Chondrocyte (in vitro differentiated cells): Measurements from ENCODE around the gene MEA1. TPM values are rescaled to one million over a fixed set of nuclear protein-coding genes. Genes with fewer than 3 reads are reported as not detected.
A peak's percentile ranks its signal among the peaks of the same experiment; 100 is the strongest.

ENCODE experiments used
- DNase-seq: peaks from one replicate; pipeline ENCODE4 v3.0.0; 2021; ENCODE audit warnings: mixed read lengths, low spot score
- H3K27ac Mint-ChIP-seq: one replicate; pipeline ENCODE4 v1.8.0; 2021; ENCODE audit warnings: mild to moderate bottlenecking, moderate library complexity, mixed read lengths; ENCODE audit not compliant: unreplicated experiment
- H3K27me3 Mint-ChIP-seq: 2 replicates; pipeline ENCODE4 v1.8.0; 2021; ENCODE audit warnings: low read depth, mixed read lengths
- H3K36me3 Mint-ChIP-seq: 2 replicates; pipeline ENCODE4 v1.8.0; 2021; ENCODE audit warnings: low read depth, mixed read lengths
- H3K4me1 Mint-ChIP-seq: 2 replicates; pipeline ENCODE4 v1.8.0; 2021; ENCODE audit warnings: low read depth, mild to moderate bottlenecking, mixed read lengths
- H3K4me3 Mint-ChIP-seq: one replicate; pipeline ENCODE4 v1.8.0; 2021; ENCODE audit warnings: mild to moderate bottlenecking, moderate library complexity, mixed read lengths; ENCODE audit not compliant: unreplicated experiment
- H3K9me3 Mint-ChIP-seq: 2 replicates; pipeline ENCODE4 v1.8.0; 2021; ENCODE audit warnings: low read depth, mixed read lengths
- total RNA-seq: library from RNA; stranded (reverse); gene quantifications from 3 replicates; pipeline ENCODE4 v1.2.1, GENCODE V29; 2021
- TF ChIP-seq, protein P1 (sequence below): fragments of 200-600 bp; sonication (generic); IDR thresholded peaks from 2 replicates; pipeline ENCODE4 v1.5.0; 2021; ENCODE audit warnings: antibody characterized with exemption, mild to moderate bottlenecking, moderate library complexity

The MEA1 gene
- total RNA-seq, 1 donor from 2014 or later: 71.1 TPM

DNA sequence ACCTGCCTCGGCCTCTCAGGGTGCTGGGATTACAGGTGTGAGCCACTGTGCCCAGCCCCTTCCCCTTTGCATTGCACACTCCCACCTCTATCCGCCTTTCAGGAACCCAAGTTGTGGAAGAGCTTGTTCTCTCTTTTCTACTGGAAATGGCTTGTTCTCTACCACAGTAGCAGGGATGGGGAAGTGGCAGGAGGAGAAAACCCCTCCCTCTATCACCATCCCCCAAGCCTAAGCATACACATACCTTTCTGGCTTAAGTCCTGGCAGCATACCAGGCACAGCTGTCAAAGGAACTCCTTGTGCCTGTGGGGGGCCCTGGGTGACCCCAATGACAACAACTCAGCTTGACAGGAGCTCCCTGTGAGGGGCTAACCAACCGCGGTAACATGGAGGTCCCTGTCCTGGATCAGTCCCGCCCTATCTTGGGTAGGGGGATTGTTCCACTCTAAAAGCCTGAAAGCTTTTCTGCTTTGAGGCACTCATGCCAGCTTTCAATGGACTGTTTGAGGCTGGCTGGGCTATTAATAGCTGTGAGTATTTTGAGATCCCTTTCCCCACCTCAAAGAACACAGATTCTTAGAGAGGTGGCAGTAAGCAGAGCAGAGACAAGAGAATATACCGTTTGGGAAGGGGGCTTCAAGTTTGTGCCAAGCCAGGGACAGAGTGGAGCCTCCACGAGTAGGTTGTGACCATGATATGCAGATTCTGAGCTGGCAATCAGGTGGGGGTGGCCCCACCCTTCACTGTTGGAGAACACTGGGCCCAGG lies 2.6 kb upstream of the MEA1 start:
- Mint-ChIP-seq H3K4me3 (peak overlapping the region; percentile 44), H3K9me3 (no peaks in the 10 kb centered on the region), H3K36me3 (peaks cover 14% of the 10 kb centered on the region), H3K4me1 (peaks cover 57% of the 10 kb centered on the region), H3K27ac (peak overlapping the region; percentile 63), H3K27me3 (no peaks in the 10 kb centered on the region)
- no peak for DNase-seq
- TF ChIP-seq, protein P1, sequence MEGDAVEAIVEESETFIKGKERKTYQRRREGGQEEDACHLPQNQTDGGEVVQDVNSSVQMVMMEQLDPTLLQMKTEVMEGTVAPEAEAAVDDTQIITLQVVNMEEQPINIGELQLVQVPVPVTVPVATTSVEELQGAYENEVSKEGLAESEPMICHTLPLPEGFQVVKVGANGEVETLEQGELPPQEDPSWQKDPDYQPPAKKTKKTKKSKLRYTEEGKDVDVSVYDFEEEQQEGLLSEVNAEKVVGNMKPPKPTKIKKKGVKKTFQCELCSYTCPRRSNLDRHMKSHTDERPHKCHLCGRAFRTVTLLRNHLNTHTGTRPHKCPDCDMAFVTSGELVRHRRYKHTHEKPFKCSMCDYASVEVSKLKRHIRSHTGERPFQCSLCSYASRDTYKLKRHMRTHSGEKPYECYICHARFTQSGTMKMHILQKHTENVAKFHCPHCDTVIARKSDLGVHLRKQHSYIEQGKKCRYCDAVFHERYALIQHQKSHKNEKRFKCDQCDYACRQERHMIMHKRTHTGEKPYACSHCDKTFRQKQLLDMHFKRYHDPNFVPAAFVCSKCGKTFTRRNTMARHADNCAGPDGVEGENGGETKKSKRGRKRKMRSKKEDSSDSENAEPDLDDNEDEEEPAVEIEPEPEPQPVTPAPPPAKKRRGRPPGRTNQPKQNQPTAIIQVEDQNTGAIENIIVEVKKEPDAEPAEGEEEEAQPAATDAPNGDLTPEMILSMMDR: no peak

GRCh38 chr6:43014434-43014909 lies 726 bp upstream of the MEA1 start:
- TF ChIP-seq, protein P1: no peak
- no peaks in the 10 kb centered on the region for H3K9me3 Mint-ChIP-seq
- no peaks in the 10 kb centered on the region for H3K27me3 Mint-ChIP-seq
- peak overlapping the region; percentile 96 for H3K4me3 Mint-ChIP-seq
- no peak for DNase-seq
- peaks cover 47% of the 10 kb centered on the region for H3K4me1 Mint-ChIP-seq
- H3K27ac Mint-ChIP-seq: peak overlapping the region; percentile 96
- peaks cover 18% of the 10 kb centered on the region for H3K36me3 Mint-ChIP-seq

DNA sequence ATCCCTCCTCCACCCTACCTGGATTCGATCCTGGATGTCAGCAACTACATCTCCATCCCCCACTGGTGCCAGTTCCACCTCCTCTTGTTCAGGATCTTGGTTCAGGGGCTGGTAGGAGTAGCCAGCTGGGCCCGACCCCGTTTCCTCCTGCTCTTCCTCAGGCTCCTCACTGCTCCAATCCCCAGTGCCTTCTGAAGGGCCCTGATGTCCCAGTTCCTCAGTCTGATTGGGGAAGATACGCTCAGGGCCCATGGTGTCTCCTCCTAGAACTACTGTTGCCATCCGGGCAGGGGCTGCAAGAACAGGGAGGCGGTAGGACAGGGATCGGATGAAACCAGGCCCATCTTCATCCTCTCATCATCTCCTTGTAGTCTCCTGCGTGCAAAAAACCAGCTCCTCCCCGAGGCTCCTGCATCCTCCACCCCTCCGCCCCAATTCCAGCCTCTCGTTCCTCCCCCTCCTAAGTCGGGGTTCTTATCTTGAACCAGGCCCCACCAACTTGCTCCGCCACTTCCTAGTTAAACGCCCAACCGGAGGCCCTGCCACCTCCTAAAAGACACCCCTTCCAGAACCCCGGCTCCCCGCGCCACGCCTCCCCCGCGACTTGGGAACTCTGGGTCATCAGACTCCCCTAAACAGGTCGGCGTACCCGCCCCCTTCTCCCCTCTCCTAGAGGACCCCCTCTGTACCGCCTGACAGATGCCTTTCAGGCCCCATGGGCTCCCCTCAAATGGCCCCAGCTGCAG lies 476 bp downstream of the MEA1 start:
- Mint-ChIP-seq H3K4me1 (peaks cover 47% of the 10 kb centered on the region), H3K4me3 (peak overlapping the region; percentile 96), H3K27me3 (no peaks in the 10 kb centered on the region), H3K27ac (peak overlapping the region; percentile 96), H3K36me3 (peaks cover 14% of the 10 kb centered on the region), H3K9me3 (no peaks in the 10 kb centered on the region)
- TF ChIP-seq, protein P1: no peak
- no peak for DNase-seq

- no peaks in the 10 kb centered on the region for H3K9me3 Mint-ChIP-seq
- H3K27me3 Mint-ChIP-seq: no peaks in the 10 kb centered on the region
- TF ChIP-seq, protein P1: no peak
- peaks cover 41% of the 10 kb centered on the region for H3K4me1 Mint-ChIP-seq
- H3K27ac Mint-ChIP-seq: peak overlapping the region; percentile 12
- H3K36me3 Mint-ChIP-seq: peaks cover 7% of the 10 kb centered on the region
- peak overlapping the region; percentile 96 for H3K4me3 Mint-ChIP-seq
- no peak for DNase-seq
Measured at GRCh38 chr6:43012364-43012763, 1.4 kb downstream of the MEA1 start.

DNA sequence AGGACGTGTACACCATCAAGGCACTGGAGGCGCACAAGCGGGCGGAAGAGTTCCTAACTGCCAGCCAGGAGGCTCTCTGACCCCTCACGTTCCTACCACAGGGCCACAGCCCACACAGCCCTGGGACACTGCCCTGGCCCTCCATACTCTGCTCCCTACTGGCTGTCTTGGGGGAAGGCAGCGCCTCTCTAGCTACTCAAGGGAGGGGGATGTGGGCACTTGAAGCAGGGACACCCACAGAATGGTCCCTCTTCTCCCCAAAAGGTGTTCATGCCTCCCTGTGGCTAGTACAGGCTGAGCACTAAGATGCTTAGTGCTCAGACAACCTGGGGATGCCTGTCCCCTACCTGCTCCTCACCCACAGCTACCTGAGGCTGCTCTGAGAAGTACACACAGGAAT lies 2.5 kb downstream of the MEA1 start:
- H3K27ac Mint-ChIP-seq: no peak overlapping the region
- peaks cover 33% of the 10 kb centered on the region for H3K4me1 Mint-ChIP-seq
- no peak overlapping the region for H3K4me3 Mint-ChIP-seq
- peaks cover 8% of the 10 kb centered on the region for H3K36me3 Mint-ChIP-seq
- DNase-seq: no peak
- no peaks in the 10 kb centered on the region for H3K9me3 Mint-ChIP-seq
- TF ChIP-seq, protein P1: no peak
- no peaks in the 10 kb centered on the region for H3K27me3 Mint-ChIP-seq
